Measurements from ENCODE around the gene GON4L.
"Not testable (repeated sequence)": the region's sequence is repeated elsewhere in the genome, so short reads cannot be mapped to it uniquely, and the experiment has no call there.

The GON4L gene

DNA sequence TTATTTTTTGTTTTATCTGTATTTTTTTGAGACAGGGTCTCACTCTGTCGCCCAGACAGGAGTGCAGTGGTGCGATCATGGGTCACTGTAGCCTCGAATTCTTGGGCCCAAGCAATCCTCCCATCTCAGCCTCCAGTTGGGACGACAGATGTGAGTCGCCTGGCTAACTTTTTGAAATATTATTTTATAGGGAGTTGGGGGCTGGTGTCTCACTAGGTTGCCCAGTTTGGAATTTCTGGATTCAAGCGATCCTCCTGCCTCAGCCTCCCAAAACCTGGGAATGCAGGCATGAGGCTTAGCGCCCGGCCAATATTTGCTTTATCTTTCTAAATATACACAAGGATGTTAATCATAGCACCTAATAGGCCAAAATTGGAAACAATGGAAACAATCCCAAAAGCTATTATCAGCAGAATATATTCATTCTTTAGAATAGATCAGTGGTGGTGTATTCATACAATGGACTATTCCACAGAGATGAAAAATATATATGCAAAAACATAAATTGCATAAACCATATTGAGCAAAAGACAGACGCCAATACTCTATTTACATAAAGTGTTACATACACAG, 112.2 kb downstream of the GON4L start:
- TF ChIP-seq, protein P1, sequence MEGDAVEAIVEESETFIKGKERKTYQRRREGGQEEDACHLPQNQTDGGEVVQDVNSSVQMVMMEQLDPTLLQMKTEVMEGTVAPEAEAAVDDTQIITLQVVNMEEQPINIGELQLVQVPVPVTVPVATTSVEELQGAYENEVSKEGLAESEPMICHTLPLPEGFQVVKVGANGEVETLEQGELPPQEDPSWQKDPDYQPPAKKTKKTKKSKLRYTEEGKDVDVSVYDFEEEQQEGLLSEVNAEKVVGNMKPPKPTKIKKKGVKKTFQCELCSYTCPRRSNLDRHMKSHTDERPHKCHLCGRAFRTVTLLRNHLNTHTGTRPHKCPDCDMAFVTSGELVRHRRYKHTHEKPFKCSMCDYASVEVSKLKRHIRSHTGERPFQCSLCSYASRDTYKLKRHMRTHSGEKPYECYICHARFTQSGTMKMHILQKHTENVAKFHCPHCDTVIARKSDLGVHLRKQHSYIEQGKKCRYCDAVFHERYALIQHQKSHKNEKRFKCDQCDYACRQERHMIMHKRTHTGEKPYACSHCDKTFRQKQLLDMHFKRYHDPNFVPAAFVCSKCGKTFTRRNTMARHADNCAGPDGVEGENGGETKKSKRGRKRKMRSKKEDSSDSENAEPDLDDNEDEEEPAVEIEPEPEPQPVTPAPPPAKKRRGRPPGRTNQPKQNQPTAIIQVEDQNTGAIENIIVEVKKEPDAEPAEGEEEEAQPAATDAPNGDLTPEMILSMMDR (conservative IDR thresholded peaks at IDR 0.05), result no peak
- peak overlapping the region; percentile 81 for H3K27ac ChIP-seq

DNA sequence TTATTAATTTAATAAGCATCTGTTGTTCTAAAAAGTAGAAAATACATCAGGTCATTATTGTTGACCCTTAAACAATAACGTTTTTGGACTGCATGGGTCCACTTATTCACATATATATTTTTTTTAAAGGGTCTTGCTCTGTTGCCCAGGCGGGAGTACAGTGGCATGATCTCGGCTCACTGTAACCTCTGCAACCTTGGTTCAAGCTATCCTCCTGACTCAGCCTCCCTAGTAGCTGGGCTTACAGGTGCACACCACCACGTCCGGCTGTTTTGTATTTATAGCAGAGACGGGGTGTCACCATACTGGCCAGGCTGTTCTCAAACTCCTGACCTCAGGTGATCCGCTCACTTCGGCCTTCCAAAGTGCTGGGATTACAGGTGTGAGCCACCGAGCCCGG, 115.1 kb downstream of the GON4L start:
- TF ChIP-seq, protein P1 (conservative IDR thresholded peaks at IDR 0.05), result no peak
- no peak overlapping the region for H3K27ac ChIP-seq

DNA sequence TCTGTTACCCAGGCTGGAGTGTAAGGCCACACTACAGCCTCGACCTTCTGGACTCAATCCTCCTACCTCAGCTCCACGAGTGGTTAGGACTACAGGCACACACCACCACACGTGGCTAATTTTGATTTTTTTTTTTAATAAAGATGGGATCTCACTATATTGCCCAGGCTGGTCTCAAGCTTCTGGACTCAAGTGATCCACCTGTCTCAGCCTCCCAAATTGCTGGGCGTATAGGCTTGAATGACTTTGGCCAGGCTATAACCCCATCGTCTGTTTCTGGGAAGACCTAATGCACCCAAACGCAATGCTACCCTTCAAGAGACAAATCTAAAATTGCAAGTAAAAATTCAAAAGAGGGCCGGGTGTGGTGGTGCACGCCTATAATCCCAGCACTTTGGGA, 116.0 kb downstream of the GON4L start:
- H3K27ac ChIP-seq, result no peak overlapping the region

DNA sequence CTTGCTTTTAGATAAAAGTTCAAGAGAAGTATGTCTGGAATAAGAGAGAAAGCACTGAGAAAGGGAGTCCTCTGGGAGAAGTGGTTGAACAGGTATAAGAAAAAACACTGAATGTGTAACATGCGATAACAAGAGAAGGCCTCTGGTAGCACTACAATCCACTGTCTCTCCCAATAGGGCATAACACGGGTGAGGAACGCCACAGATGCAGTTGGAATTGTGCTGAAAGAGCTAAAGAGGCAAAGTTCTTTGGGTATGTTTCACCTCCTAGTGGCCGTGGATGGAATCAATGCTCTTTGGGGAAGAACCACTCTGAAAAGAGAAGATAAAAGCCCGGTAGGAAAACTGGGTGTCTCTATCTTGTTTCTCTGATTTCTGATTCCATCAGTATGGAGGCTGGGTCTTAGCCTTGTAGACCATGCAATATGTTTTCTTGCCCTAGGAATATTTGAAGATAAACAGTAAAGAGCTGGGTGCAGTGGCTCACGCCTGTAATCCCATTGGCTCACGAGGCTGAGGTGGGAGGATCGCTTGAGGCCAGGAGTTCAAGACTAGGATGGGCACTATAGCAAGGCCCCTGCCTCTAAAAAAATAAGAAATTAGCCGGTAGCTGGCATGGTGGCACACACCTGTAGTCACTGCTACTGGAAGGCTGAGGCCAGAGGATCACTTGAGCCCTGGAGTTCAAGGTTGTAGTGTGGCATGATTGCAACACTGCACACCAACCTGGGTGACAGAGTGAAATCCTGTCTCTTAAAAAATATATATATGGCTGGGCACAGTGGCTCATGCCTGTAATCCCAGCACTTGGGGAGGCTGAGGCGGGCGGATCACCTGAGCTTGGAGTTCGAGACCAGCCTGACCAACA, 127.7 kb downstream of the GON4L start:
- TF ChIP-seq, protein P1 (conservative IDR thresholded peaks at IDR 0.05), result peak; percentile 79

More for the DNA sequence above, 116.0 kb downstream of the GON4L start:
- TF ChIP-seq, protein P1 (conservative IDR thresholded peaks at IDR 0.05), result no peak

DNA sequence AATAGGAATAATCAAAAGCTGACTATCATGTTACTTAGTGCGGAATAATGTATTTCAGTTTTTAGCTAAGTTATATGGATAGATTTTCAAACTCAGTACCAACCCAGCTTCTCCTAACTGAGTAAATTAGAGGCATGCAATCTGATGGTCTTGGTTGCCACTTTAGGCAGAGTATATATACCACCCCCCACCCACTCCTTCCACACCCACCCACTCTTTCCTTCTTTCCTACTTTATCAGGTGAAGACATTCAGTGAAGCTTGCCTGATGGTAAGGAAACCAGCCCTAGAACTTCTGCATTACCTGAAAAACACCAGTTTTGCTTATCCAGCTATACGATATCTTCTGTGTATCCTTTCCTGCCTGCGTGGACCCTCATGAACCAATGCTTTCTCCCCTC, 131.9 kb downstream of the GON4L start:
- TF ChIP-seq, protein P1 (conservative IDR thresholded peaks at IDR 0.05), result no peak
- H3K27ac ChIP-seq, result no peak overlapping the region

More for the DNA sequence above, 127.7 kb downstream of the GON4L start:
- H3K27ac ChIP-seq, result peak overlapping the region; percentile 58

DNA sequence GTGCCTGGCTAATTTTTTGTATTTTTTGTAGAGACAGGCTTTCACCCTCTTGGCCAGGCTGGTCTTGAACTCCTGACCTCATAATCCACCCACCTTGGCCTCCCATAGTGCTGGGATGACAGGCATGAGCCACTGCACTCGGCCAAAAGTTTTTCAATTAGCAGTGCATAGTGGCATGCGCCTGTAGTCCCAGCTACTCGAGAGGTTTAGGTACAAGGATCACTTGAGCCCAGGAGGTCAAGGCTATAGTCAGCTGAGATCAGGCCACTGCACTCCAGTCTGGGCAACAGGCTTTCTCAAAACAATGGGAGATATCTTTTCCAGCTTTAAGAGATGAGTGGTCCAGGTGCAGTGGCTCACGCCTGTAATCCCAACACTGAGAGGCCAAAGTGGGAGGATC, 137.3 kb downstream of the GON4L start:
- TF ChIP-seq, protein P1 (conservative IDR thresholded peaks at IDR 0.05), result no peak
- H3K27ac ChIP-seq, result no peak overlapping the region

DNA sequence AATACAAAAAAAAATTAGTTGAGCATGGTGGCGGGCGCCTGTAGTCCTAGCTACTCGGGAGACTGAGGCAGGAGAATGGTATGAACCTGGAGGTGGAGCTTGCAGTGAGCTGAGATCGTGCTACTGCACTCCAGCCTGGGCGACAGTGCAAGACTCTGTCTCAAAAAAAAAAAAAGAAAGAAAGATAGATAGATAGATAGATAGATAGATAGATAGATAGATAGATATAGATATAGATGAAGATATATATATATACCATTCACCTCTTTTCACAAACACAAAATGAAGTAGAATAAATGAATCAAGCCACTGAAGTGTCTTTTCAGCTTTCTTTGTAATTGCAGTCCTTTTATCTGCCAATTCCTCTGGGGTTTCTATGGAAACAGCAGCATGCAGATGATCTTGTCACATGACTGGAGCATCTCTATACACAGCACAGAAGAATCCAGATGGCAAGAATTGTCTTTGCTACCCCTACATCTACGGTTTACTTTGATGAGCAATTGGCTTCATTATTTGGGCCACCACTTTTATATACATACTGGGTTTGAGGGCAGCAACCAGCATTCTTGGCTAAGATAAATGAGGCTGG, 138.4 kb downstream of the GON4L start:
- H3K27ac ChIP-seq, result not testable (repeated sequence)
